Activated naive CD4-positive, alpha-beta T cell treated with anti-CD3 and anti-CD28 coated beads, Interleukin-2, amount 10 ng/mL, durations not matched to agents 7 days and 5 days (primary cell): ENCODE measurements around the gene OTOS.

ENCODE experiments used
- CTCF ChIA-PET: fragments of 350-600 bp; sonication (Branson Sonifier 250); formaldehyde crosslinking; loops from one replicate; lab custom pipeline; 2021; ENCODE audit warnings: antibody characterized with exemption; lab: Charles Lee
- DNase-seq: peaks from one replicate; pipeline ENCODE4 v3.0.0-alpha.2; 2020
- H3K27ac Mint-ChIP-seq: one replicate; pipeline ENCODE4 v1.8.0; 2021; ENCODE audit warnings: mild to moderate bottlenecking, moderate library complexity, mixed read lengths
- H3K27me3 Mint-ChIP-seq: one replicate; pipeline ENCODE4 v1.8.0; 2021; ENCODE audit warnings: mild to moderate bottlenecking, mixed read lengths
- H3K36me3 Mint-ChIP-seq: one replicate; pipeline ENCODE4 v1.8.0; 2021; ENCODE audit warnings: mixed read lengths
- H3K4me1 Mint-ChIP-seq: one replicate; pipeline ENCODE4 v1.8.0; 2021; ENCODE audit warnings: mixed read lengths
- H3K4me3 Mint-ChIP-seq: one replicate; pipeline ENCODE4 v1.8.0; 2021; ENCODE audit warnings: mild to moderate bottlenecking, moderate library complexity, mixed read lengths
- H3K9me3 Mint-ChIP-seq: one replicate; pipeline ENCODE4 v1.8.0; 2021; ENCODE audit warnings: mixed read lengths

Gene OTOS

DNA sequence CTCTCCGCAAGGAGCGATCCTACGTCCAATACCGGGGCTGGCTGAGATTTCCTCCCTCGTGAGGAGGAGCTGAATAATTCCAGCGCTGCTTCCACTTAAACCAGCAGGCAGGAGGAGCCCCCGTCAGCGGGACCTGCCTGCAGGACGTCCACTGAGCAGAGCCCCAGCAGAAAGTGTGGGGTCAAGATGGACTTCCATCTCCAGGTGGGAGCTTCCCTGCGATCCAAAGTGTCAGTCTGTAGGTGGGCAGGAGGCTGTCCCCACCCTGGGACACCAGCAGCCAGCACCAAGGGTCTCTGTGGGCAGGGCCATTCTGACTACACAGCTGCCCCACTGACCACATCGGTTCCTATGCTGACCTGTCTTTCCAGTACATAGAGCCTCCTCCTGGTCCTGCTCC is 462 bp upstream of the OTOS start:
- Mint-ChIP-seq H3K4me1 (peaks cover 12% of the 10 kb centered on the region), H3K27me3 (peaks cover 29% of the 10 kb centered on the region), H3K27ac (no peak overlapping the region), H3K9me3 (no peaks in the 10 kb centered on the region), H3K4me3 (no peak overlapping the region), H3K36me3 (no peaks in the 10 kb centered on the region)
- no peak for DNase-seq
- CTCF ChIA-PET = interaction anchor here (6.7 kb wide), 1 partner anchor 81 kb away, joined by 92 read pairs; no protein-coding TSS in a partner anchor

DNA sequence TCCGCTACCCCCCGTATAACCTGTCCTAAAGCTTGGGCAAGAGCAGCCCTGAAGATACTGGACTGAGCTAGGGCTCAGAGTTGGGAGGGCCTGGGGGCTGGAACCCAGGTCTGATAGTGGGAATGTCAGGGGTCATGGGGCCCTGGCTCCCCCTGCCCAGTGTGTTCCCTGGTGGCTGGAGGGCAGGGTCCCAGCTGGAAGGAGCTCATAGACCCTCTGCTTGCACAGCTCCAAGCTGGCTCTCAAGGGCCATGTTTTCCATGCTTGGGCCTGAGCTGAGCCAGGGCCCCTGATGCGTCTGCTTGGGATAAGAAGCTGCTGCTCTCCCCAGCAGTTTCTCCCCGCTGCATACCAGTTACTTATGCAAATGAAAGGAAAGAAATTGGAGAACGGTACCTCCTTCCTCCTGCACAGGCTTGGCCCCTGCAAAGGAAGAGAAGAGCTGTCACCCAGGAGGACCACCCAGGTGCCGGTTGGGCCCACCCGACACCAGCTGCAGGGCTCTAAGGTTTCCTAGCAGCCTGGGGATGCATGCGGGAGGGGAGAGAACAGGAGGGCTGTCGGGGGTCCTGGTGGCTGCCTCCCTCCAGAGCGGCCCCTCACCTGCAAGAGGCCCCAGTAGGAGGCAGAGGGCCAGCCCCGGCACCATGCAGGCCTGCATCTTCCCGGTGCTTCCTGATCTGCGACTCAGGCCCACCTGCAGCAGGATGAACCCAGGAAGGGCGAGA is 628 bp downstream of the OTOS start:
- H3K9me3 Mint-ChIP-seq = no peaks in the 10 kb centered on the region
- CTCF ChIA-PET = interaction anchor here (1.1 to 6.7 kb wide), 3 partner anchors 22 to 88 kb away, joined by 4 to 92 read pairs (median 4); no protein-coding TSS in a partner anchor
- no peak overlapping the region for H3K4me3 Mint-ChIP-seq
- peak overlapping the region; percentile 52 for H3K27ac Mint-ChIP-seq
- peaks cover 29% of the 10 kb centered on the region for H3K27me3 Mint-ChIP-seq
- H3K4me1 Mint-ChIP-seq = peaks cover 21% of the 10 kb centered on the region
- peaks cover 4% of the 10 kb centered on the region for H3K36me3 Mint-ChIP-seq
- peak; percentile 7 for DNase-seq

DNA sequence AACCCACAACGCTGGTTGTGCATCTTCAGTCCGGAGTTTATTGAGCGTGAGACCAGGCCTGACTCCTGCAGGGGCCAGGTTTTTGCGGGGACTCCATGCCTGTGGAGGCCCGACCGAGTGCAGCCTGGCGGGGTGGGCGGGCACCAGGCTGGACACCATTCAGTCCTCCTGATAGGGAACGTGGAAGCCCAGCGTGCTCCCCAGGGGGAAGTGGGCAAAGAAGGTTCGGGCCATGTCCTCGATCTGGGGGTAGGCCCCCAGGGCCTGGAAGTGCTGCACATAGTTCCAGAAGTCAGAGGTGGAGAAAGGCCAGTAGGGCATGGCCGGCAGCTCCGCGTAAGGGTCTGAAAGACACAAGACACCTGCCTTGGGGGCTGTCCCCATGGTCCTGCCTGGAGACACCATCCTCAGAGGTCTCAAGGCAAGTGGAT is 1.4 kb downstream of the OTOS start:
- peaks cover 4% of the 10 kb centered on the region for H3K36me3 Mint-ChIP-seq
- peaks cover 27% of the 10 kb centered on the region for H3K4me1 Mint-ChIP-seq
- H3K4me3 Mint-ChIP-seq = no peak overlapping the region
- H3K9me3 Mint-ChIP-seq = no peaks in the 10 kb centered on the region
- H3K27ac Mint-ChIP-seq = no peak overlapping the region
- H3K27me3 Mint-ChIP-seq = peaks cover 29% of the 10 kb centered on the region
- CTCF ChIA-PET = interaction anchor here (0.8 to 1.1 kb wide), 2 partner anchors 78 to 87 kb away, joined by 3 to 4 read pairs; no protein-coding TSS in a partner anchor
- peak; percentile 16 for DNase-seq

DNA sequence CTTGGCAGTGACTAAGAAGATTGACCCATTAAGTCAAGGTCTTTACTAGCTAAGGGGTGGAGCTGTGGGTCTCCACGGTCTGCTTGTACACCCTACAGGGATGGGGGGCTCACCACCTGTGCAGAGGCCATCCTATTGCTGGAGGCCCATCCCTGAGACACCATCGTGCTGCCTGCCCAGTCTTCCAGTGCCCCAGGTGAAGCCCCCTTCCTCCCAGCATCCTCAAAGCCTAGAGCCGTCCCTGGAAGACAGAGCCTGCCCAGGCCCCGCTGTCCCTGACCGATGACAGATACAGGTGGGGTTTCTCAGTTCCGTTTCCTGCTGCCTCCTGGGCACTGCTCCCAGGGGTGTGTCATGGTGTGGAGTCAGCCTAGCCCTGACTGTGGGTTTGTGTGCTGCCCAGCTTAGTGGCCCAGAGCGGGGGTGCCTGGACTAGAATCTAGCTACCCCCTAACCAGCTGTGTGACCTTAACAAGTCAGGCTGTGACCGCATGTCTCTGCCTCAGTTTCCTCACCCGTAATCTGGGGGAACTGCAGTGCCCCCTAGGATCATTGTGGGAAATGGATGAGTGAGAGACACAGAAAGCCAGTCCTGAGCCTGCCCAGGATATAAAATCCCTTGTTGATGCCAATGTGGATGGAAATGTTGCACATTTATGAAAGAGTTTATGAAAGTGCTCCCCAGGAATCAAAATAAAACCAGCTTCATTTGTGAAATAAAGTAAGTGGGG is 2.0 kb downstream of the OTOS start:
- H3K4me3 Mint-ChIP-seq = no peak overlapping the region
- DNase-seq = no peak
- CTCF ChIA-PET = interaction anchor here (0.8 to 1.1 kb wide), 2 partner anchors 77 to 87 kb away, joined by 3 to 4 read pairs; no protein-coding TSS in a partner anchor
- H3K36me3 Mint-ChIP-seq = peaks cover 4% of the 10 kb centered on the region
- peaks cover 25% of the 10 kb centered on the region for H3K27me3 Mint-ChIP-seq
- no peak overlapping the region for H3K27ac Mint-ChIP-seq
- no peaks in the 10 kb centered on the region for H3K9me3 Mint-ChIP-seq
- peaks cover 27% of the 10 kb centered on the region for H3K4me1 Mint-ChIP-seq

DNA sequence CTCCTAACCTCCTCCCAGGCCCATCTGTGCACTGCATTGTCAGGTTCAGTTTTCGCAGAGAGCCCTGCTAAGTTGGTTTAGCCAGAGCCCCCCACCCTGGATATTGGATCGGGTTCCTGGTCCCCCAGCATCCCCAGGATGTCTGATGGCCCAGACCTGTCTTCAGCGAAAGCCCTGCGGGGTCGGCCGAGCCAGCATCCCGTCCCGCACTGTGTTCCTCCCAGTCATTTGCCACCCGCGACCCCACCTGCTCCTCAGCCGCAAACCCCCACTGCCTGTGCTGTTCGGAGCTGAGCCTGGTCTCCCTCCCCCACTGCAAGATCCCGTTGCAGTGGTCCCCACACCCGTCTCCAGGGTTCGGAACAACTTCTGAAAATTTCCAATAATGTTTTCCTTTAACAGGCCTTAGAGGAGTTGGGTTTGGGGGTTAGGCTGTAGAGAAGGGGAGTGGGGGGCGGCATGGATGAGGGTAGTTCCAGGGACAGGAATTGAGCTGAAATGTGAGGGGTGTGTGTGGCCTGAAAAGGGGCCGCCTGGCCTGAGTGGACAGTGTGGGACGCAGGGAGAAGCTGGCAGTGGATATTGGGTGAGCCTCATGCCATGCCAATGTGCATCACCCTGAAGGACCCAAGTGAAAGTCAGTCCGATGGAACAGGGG is 2.7 kb downstream of the OTOS start:
- H3K27ac Mint-ChIP-seq = no peak overlapping the region

DNA sequence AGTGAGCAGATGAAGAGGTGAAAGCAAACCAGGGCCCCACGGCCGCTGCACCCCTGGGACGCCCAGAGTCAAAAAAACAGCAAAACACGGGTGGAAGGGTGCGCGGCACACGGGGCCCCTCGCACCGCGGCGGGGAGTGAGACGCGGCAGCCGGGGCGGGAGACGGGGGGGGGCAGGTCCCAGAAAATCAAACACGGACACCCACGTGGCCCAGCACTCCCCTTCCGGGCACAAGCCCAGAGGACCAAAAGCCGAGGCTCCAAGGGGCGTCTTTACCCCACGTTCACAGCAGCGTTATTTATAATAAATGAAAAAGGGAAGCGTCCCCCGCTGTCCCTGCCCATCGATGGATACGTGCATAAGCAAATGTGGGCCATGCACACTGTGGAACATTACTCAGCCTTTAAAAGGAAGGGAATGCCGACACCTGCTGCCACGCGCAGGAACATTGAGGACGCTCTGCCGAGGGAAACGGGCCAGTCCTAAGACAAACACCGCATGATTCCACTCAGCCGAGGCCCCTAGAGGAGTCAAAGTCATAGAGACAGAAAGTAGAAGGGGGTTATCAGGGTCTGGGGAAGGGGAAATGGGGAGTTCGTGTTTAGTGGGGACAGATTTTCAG is 3.7 kb downstream of the OTOS start:
- Mint-ChIP-seq H3K27ac (peak overlapping the region; percentile 84), H3K4me1 (peaks cover 27% of the 10 kb centered on the region), H3K36me3 (peaks cover 8% of the 10 kb centered on the region), H3K4me3 (peak overlapping the region; percentile 90), H3K27me3 (peaks cover 18% of the 10 kb centered on the region), H3K9me3 (no peaks in the 10 kb centered on the region)
- CTCF ChIA-PET = no interaction called here
- DNase-seq = peak; percentile 46

More for the DNA sequence above, 2.7 kb downstream of the OTOS start:
- Mint-ChIP-seq H3K4me1 (peaks cover 27% of the 10 kb centered on the region), H3K4me3 (no peak overlapping the region), H3K36me3 (peaks cover 7% of the 10 kb centered on the region), H3K27me3 (peaks cover 18% of the 10 kb centered on the region), H3K9me3 (no peaks in the 10 kb centered on the region)
- DNase-seq = no peak
- CTCF ChIA-PET = no interaction called here

DNA sequence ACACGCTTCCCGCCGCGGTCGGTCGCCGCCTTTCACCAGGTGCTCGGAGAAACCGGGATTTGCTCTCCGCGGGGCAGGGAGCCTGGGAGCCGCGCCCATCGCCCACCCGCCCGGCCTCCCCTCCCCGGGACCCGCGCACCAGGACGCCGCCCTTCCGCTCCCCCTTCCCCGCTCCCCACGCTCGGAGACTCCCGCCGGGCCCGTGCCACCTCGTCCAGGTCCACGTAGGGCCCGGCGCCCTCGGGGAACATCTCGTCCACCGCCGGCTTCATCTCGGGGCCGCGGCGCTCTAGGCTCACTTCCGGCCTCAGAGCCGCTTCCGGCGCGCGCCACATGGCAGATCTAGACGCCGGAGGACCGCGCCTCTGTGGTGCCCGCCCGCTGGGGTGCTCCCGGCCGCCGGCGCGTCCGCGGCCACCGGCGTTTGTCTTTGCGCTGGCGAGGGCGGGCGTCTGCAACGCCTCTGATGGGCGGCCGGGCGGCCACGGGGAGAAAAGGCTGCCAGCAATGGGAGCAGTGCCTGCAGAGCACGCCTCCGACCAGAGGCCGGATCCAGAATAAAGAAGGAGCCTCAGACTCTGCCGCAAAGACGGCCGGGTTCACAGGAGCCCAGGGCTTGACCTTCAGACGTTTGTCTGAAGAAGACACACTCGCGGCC is 4.3 kb downstream of the OTOS start, which contains the start of gene COPS9:
COPS9 (minus strand) TSS at position 293 of the 658 bp plus-strand sequence; CDS start at position 272, 21 bp downstream.
- Mint-ChIP-seq H3K36me3 (peaks cover 11% of the 10 kb centered on the region), H3K4me1 (peaks cover 27% of the 10 kb centered on the region), H3K9me3 (no peaks in the 10 kb centered on the region), H3K4me3 (peak within 1 kb of the TSS; percentile 90), H3K27ac (peak within 1 kb of the TSS; percentile 84), H3K27me3 (peaks cover 18% of the 10 kb centered on the region)
- CTCF ChIA-PET = interaction anchor here (1.1 kb wide), 1 partner anchor 75 kb away, joined by 5 read pairs; no protein-coding TSS in a partner anchor
- peak; percentile 91 for DNase-seq

DNA sequence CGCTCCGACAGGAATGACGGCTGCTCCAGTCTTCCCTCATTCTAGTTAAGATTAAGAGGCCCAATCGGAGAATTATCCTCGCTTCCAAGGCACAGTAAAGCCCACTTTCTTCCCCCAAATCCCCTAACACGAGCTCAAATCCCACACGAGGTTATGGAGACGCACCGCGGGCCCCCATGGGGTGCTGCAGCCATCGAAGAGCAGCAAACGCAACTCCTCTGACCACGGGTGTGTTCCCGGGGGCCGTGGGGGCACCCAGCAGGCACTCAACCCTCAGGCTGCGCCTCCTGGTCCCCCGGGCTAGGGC is 4.8 kb downstream of the OTOS start:
- Mint-ChIP-seq H3K4me1 (peaks cover 27% of the 10 kb centered on the region), H3K9me3 (no peaks in the 10 kb centered on the region), H3K36me3 (peaks cover 16% of the 10 kb centered on the region), H3K27ac (peak overlapping the region; percentile 68), H3K4me3 (peak overlapping the region; percentile 90), H3K27me3 (peaks cover 18% of the 10 kb centered on the region)
- CTCF ChIA-PET = interaction anchor here (1.1 kb wide), 1 partner anchor 74 kb away, joined by 5 read pairs; no protein-coding TSS in a partner anchor
- DNase-seq = no peak

DNA sequence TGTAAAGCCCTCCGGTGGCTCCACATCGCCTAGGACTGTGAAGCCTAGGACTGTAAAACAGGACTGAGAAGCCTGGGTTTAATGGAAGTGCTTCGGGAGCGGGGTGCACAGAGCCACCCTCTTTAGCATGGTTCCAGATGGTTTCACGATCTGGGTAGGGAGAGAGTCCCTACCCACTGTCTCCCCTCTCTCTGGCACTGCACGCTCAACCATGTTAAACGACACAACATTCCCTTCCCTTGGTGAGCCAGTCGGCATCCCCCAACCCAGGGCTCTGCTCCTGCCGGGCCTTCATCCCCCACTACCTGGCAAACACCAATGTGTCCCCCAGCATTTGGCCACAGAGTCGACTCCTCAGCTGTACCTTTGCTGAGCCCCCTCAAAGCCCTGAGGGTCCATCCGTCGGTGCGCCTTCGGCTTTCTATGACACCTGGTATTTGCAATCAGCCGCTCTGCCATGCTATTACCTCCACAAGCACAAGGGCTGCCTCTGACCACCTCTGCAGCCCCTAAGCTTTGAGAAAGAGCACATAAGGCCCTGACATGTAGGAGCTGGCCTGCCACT is 5.4 kb downstream of the OTOS start:
- H3K27ac Mint-ChIP-seq = peak overlapping the region; percentile 68
- peaks cover 19% of the 10 kb centered on the region for H3K36me3 Mint-ChIP-seq
- peak overlapping the region; percentile 90 for H3K4me3 Mint-ChIP-seq
- CTCF ChIA-PET = interaction anchor here (1.1 kb wide), 1 partner anchor 74 kb away, joined by 5 read pairs; no protein-coding TSS in a partner anchor
- H3K27me3 Mint-ChIP-seq = peaks cover 17% of the 10 kb centered on the region
- no peak for DNase-seq
- no peaks in the 10 kb centered on the region for H3K9me3 Mint-ChIP-seq
- H3K4me1 Mint-ChIP-seq = peaks cover 27% of the 10 kb centered on the region

DNA sequence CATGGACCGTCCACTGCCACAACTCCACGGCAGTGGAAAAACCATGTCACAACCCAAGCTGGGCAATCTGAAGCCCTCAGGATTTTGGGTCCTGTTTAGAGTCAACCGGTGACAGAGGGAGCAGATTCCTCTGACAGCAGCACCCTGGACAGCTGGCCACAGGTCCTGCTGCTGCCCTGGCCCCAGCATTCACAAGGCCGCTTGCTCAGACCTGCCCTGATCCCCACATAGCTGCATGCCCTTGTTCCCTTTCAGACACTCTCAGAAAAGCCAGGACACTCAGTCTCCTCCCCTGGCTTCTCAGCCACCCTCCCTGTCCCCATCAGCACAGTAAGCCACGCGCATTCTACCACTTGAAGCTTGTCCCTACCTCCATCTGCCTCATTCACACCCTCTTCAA is 6.0 kb downstream of the OTOS start:
- Mint-ChIP-seq H3K36me3 (peaks cover 22% of the 10 kb centered on the region), H3K27ac (no peak overlapping the region), H3K9me3 (no peaks in the 10 kb centered on the region), H3K4me1 (peaks cover 27% of the 10 kb centered on the region), H3K4me3 (peak overlapping the region; percentile 90), H3K27me3 (peaks cover 13% of the 10 kb centered on the region)
- DNase-seq = no peak
- CTCF ChIA-PET = no interaction called here

DNA sequence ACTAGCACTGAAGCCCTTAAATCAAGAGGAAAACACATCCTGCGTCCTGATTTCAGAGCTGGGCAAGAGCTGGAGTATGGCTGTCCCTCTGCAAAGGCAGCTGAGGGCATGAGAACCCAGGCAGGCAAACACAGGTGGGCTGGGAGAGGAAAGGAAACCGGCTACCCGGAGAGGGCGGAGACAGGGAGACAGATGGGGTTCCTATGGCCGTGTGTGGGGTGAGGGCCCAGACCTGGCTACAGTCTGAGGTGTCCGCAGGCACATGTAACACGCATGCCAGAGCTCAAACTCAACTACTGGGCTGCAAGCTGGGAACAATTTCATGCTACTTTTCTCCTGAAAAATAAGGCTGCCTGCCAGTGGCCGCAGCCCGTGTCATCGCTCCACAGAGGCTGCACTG is 7.1 kb downstream of the OTOS start:
- Mint-ChIP-seq H3K36me3 (peaks cover 23% of the 10 kb centered on the region), H3K9me3 (no peaks in the 10 kb centered on the region), H3K27ac (peak overlapping the region; percentile 65), H3K27me3 (peaks cover 9% of the 10 kb centered on the region), H3K4me3 (peak overlapping the region; percentile 45), H3K4me1 (peaks cover 27% of the 10 kb centered on the region)
- CTCF ChIA-PET = no interaction called here
- no peak for DNase-seq

DNA sequence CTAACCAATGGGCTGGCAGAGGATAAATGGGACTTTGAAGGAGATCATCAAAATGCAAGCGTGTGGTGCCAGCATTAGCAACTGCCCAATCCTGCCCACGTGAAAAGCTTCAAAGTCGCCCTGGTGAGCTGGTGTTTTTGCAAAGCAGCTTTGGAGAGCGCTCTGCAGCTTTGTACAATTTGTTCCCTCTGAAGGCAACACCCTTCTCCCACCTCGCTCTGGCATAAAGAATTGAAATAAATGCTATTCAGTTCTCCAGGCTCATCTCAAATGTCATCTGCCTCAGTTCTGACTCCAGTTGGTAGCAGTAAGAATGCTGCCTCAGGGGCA is 7.8 kb downstream of the OTOS start:
- peaks cover 6% of the 10 kb centered on the region for H3K27me3 Mint-ChIP-seq
- no peak overlapping the region for H3K27ac Mint-ChIP-seq
- no peaks in the 10 kb centered on the region for H3K9me3 Mint-ChIP-seq
- H3K4me3 Mint-ChIP-seq = no peak overlapping the region
- peaks cover 27% of the 10 kb centered on the region for H3K4me1 Mint-ChIP-seq
- no peak for DNase-seq
- peaks cover 23% of the 10 kb centered on the region for H3K36me3 Mint-ChIP-seq
- CTCF ChIA-PET = no interaction called here

DNA sequence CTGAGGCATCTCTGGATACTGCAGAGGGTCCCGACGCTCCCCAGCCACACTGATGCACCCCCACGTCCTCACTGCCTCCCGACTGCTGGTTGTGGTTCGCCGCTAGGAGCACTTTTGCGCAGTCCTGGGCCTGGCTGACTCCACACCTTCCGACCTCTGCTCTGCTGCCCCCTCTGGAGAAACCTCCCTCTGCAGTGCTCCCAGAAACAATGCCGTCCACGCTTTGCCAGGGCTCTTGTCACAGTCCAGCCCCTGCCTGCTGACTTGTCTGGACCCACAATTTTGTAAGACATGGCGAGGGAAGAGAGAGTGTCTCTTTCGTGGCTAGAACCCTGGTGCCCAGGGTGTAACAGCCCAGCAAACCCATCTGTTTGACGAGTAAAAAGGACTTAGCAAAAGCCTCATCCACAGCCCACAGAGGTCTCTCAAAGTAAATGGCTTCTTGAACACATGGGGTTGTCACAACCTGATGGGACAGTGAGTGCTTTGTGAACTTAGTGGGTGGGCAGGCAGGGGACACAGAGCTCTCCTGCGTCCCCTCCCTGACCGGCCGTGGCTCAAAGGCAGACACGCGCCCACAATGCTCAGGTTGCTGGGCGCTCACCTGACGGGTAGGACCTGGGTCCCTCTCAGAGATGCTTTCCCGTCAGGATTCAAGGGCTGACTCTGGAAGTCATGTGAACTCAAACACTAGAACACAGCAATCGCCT is 8.4 kb downstream of the OTOS start:
- Mint-ChIP-seq H3K36me3 (peaks cover 25% of the 10 kb centered on the region), H3K9me3 (no peaks in the 10 kb centered on the region), H3K4me1 (peaks cover 24% of the 10 kb centered on the region), H3K4me3 (no peak overlapping the region), H3K27me3 (peaks cover 3% of the 10 kb centered on the region), H3K27ac (no peak overlapping the region)
- CTCF ChIA-PET = no interaction called here
- no peak for DNase-seq
